GM23338 (cell line): ENCODE results near the gene TGM6. TPM values are rescaled to one million over a fixed set of nuclear protein-coding genes. Genes with fewer than 3 reads are reported as not detected.

Experiments used
- ATAC-seq: fragments of 200-7000 bp; cut with Tn5 transposase; 3 replicates; pipeline ENCODE4 v1.9.1; 2020
- DNase-seq: peaks from one replicate; pipeline ENCODE4 v3.0.0-alpha.2; 2015; ENCODE audit warnings: low spot score
- H2AFZ ChIP-seq: fragments of 200-600 bp; sonication (generic); 2 replicates; pipeline ENCODE4 v1.8.0; 2016; ENCODE audit warnings: antibody characterized with exemption, mild to moderate bottlenecking, moderate library complexity
- H3F3A ChIP-seq: fragments of 200-600 bp; sonication (generic); replicated peaks from 2 replicates; pipeline ENCODE4 v1.8.0; 2017; ENCODE audit warnings: antibody characterized with exemption, mixed run types, low read depth
- H3K27ac ChIP-seq: fragments of 200-600 bp; sonication (generic); 2 replicates; pipeline ENCODE4 v1.6.1; 2016; ENCODE audit warnings: low read depth
- H3K27me3 ChIP-seq: fragments of 200-600 bp; sonication (generic); 2 replicates; pipeline ENCODE4 v1.8.0; 2016; ENCODE audit warnings: mild to moderate bottlenecking, mixed run types, moderate library complexity; ENCODE audit not compliant: insufficient read depth
- H3K36me3 ChIP-seq: fragments of 200-600 bp; sonication (generic); 2 replicates; pipeline ENCODE4 v1.8.0; 2016; ENCODE audit warnings: mild to moderate bottlenecking; ENCODE audit not compliant: insufficient read depth
- H3K4me1 ChIP-seq: fragments of 200-600 bp; sonication (generic); 2 replicates; pipeline ENCODE4 v1.8.0; 2016; ENCODE audit warnings: mild to moderate bottlenecking, moderate library complexity; ENCODE audit not compliant: insufficient read depth
- H3K4me2 ChIP-seq: fragments of 200-600 bp; sonication (generic); 2 replicates; pipeline ENCODE4 v1.7.1; 2017; ENCODE audit warnings: mixed run types
- H3K4me3 ChIP-seq: fragments of 200-600 bp; sonication (generic); 2 replicates; pipeline ENCODE4 v1.6.1; 2016; ENCODE audit warnings: mixed run types
- H3K79me2 ChIP-seq: fragments of 200-600 bp; sonication (generic); replicated peaks from 2 replicates; pipeline ENCODE4 v1.8.0; 2017; ENCODE audit warnings: mild to moderate bottlenecking; ENCODE audit not compliant: insufficient read depth
- H3K9me2 ChIP-seq: fragments of 200-600 bp; sonication (generic); 2 replicates; pipeline ENCODE4 v1.8.0; 2017; ENCODE audit not compliant: insufficient read depth
- H4K20me1 ChIP-seq: fragments of 200-600 bp; sonication (generic); replicated peaks from 2 replicates; pipeline ENCODE4 v1.8.0; 2017; ENCODE audit warnings: mild to moderate bottlenecking; ENCODE audit not compliant: insufficient read depth
- H3K27ac Mint-ChIP-seq: 2 replicates; pipeline ENCODE4 v1.8.0; 2020; ENCODE audit warnings: inconsistent platforms, mild to moderate bottlenecking, moderate library complexity, mixed read lengths
- H3K27me3 Mint-ChIP-seq: 3 replicates; pipeline ENCODE4 v1.8.0; 2022; ENCODE audit warnings: low read depth, mild to moderate bottlenecking, moderate library complexity, mixed read lengths, inconsistent platforms; ENCODE audit not compliant: insufficient read depth, poor library complexity
- H3K36me3 Mint-ChIP-seq: 3 replicates; pipeline ENCODE4 v1.8.0; 2021; ENCODE audit warnings: low read depth, mild to moderate bottlenecking, inconsistent platforms, moderate library complexity, mixed read lengths
- H3K4me1 Mint-ChIP-seq: 3 replicates; pipeline ENCODE4 v1.8.0; 2020; ENCODE audit warnings: mild to moderate bottlenecking, inconsistent platforms, mixed read lengths
- H3K4me3 Mint-ChIP-seq: 3 replicates; pipeline ENCODE4 v1.8.0; 2021; ENCODE audit warnings: moderate library complexity, mild to moderate bottlenecking, inconsistent platforms, mixed read lengths
- H3K9me3 Mint-ChIP-seq: 3 replicates; pipeline ENCODE4 v1.8.0; 2020; ENCODE audit warnings: moderate library complexity, mild to moderate bottlenecking, inconsistent platforms, mixed read lengths
- EZH2 ChIP-seq: fragments of 200-600 bp; sonication (generic); IDR thresholded peaks from one replicate; pipeline ENCODE4 v1.8.0; 2017; ENCODE audit warnings: antibody characterized with exemption, mild to moderate bottlenecking, low read depth; ENCODE audit not compliant: unreplicated experiment
- ZNF114 ChIP-seq: fragments of 250-450 bp; sonication (Bioruptor Pico); IDR thresholded peaks from 2 replicates; pipeline ENCODE4 v1.5.0; 2020; ENCODE audit warnings: mild to moderate bottlenecking, moderate library complexity
- ZNF331 ChIP-seq: fragments of 250-450 bp; sonication (Bioruptor Pico); IDR thresholded peaks from 2 replicates; pipeline ENCODE4 v1.5.0; 2020; ENCODE audit warnings: low read depth, mild to moderate bottlenecking, moderate library complexity
- polyA plus RNA-seq: library from polyadenylated mRNA; unstranded; fragments of >200 nt; fragmentation: Nextera tagmentation; extraction: Ambion mirVana; gene quantifications from 2 replicates; pipeline ENCODE4 v1.2.1, GENCODE V29; 2016
- total RNA-seq: library from RNA; depleted of rRNA; stranded (reverse); fragments of >200 nt; shearing (Covaris generic); gene quantifications from 2 replicates; pipeline ENCODE4 v1.2.3, GENCODE V29; 2014
- TF ChIP-seq, protein P1 (sequence below), 2 experiments: fragments of 200-600 bp in 1 of 2; sonication (generic) in 1 of 2; conservative IDR thresholded peaks; 2 replicates each; pipeline versions ENCODE4 v1.5.1 to v1.6.1; 2016 to 2017; ENCODE audit warnings: antibody characterized with exemption in 2 of 2, low read depth in 2 of 2, mild to moderate bottlenecking in 2 of 2, moderate library complexity in 1 of 2
- TF ChIP-seq, protein P2 (sequence below): IDR thresholded peaks from 2 replicates; pipeline ENCODE4 v1.6.1; 2016; ENCODE audit warnings: antibody characterized with exemption

TGM6 gene
- total and polyA plus RNA-seq, 2 experiments from 2014 or later: not detected

- Histone ChIP-seq H3K27ac (no peak overlapping the region), H3K9me2 (no peaks in the 10 kb centered on the region), H4K20me1 (no peaks in the 10 kb centered on the region), H3F3A (no peaks in the 10 kb centered on the region), H2AFZ (no peak overlapping the region), H3K36me3 (no peaks in the 10 kb centered on the region), H3K27me3 (no peaks in the 10 kb centered on the region), H3K79me2 (no peaks in the 10 kb centered on the region), H3K4me2 (no peak overlapping the region), H3K4me1 (peaks cover 6% of the 10 kb centered on the region; the same call in 1 of the 2 replicates), H3K4me3 (no peak overlapping the region)
- no peak overlapping the region for H3K27ac Mint-ChIP-seq
- no peak for ATAC-seq
- H3K4me3 Mint-ChIP-seq: no peak overlapping the region
- H3K27me3 Mint-ChIP-seq: peaks cover 6% of the 10 kb centered on the region
- DNase-seq: no peak
- H3K36me3 Mint-ChIP-seq: no peaks in the 10 kb centered on the region
- H3K9me3 Mint-ChIP-seq: no peaks in the 10 kb centered on the region
- peaks cover 8% of the 10 kb centered on the region; the same call in 2 of the 3 replicates for H3K4me1 Mint-ChIP-seq
- TF ChIP-seq ZNF331: no peak
- TF ChIP-seq, protein P1, sequence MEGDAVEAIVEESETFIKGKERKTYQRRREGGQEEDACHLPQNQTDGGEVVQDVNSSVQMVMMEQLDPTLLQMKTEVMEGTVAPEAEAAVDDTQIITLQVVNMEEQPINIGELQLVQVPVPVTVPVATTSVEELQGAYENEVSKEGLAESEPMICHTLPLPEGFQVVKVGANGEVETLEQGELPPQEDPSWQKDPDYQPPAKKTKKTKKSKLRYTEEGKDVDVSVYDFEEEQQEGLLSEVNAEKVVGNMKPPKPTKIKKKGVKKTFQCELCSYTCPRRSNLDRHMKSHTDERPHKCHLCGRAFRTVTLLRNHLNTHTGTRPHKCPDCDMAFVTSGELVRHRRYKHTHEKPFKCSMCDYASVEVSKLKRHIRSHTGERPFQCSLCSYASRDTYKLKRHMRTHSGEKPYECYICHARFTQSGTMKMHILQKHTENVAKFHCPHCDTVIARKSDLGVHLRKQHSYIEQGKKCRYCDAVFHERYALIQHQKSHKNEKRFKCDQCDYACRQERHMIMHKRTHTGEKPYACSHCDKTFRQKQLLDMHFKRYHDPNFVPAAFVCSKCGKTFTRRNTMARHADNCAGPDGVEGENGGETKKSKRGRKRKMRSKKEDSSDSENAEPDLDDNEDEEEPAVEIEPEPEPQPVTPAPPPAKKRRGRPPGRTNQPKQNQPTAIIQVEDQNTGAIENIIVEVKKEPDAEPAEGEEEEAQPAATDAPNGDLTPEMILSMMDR (conservative IDR thresholded peaks at IDR 0.05; ENCODE audit: low read depth in 2 of 2): 0 out of 4 replicates have a peak, but pooled peaks of 1 of the 2 experiments have one; percentile 4
These were observed 30.1 kb upstream of the TGM6 start for GRCh38 chr20:2350606-2351005.

- Mint-ChIP-seq H3K36me3 (no peaks in the 10 kb centered on the region), H3K27me3 (peaks cover 4% of the 10 kb centered on the region), H3K9me3 (no peaks in the 10 kb centered on the region), H3K4me3 (no peak overlapping the region), H3K27ac (no peak overlapping the region), H3K4me1 (peaks cover 8% of the 10 kb centered on the region; the same call in 2 of the 3 replicates)
- Histone ChIP-seq H3K9me2 (no peaks in the 10 kb centered on the region), H3K4me2 (no peak overlapping the region), H3K79me2 (no peaks in the 10 kb centered on the region), H3K4me3 (no peak overlapping the region), H3F3A (no peaks in the 10 kb centered on the region), H4K20me1 (no peaks in the 10 kb centered on the region), H3K27ac (no peak overlapping the region), H3K36me3 (no peaks in the 10 kb centered on the region), H2AFZ (peak overlapping the region; percentile 19; the same call in 1 of the 2 replicates), H3K4me1 (peaks cover 6% of the 10 kb centered on the region; the same call in 1 of the 2 replicates), H3K27me3 (no peaks in the 10 kb centered on the region)
- TF ChIP-seq, protein P1 (conservative IDR thresholded peaks at IDR 0.05; ENCODE audit: low read depth in 2 of 2): 0 out of 4 replicates have a peak, but pooled peaks of 1 of the 2 experiments have one; percentile 7
- TF ChIP-seq ZNF114 (CRISPR knock-in tag) (no peak), EZH2 (no peak)
- TF ChIP-seq, protein P2, sequence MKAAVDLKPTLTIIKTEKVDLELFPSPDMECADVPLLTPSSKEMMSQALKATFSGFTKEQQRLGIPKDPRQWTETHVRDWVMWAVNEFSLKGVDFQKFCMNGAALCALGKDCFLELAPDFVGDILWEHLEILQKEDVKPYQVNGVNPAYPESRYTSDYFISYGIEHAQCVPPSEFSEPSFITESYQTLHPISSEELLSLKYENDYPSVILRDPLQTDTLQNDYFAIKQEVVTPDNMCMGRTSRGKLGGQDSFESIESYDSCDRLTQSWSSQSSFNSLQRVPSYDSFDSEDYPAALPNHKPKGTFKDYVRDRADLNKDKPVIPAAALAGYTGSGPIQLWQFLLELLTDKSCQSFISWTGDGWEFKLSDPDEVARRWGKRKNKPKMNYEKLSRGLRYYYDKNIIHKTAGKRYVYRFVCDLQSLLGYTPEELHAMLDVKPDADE: no peak
- DNase-seq: peak; percentile 24
- ATAC-seq: no peak
These were observed 27.5 kb upstream of the TGM6 start for GRCh38 chr20:2353231-2353630.
